WERI-Rb-1 (cell line): ENCODE measurements around the gene FSTL4.

ENCODE experiments used
- DNase-seq: peaks from one replicate; pipeline ENCODE4 v3.0.0-alpha.2; 2020
- H3K27ac ChIP-seq: fragments of 250-450 bp; sonication (Bioruptor Pico); 2 replicates; pipeline ENCODE4 v1.5.1; 2020; ENCODE audit warnings: mild to moderate bottlenecking, moderate library complexity
- H3K27me3 ChIP-seq: fragments of 250-450 bp; sonication (Bioruptor Pico); 2 replicates; pipeline ENCODE4 v1.5.1; 2021; ENCODE audit warnings: mild to moderate bottlenecking, low read depth, moderate library complexity; ENCODE audit not compliant: insufficient read depth, severe bottlenecking
- H3K36me3 ChIP-seq: fragments of 250-450 bp; sonication (Bioruptor Pico); 2 replicates; pipeline ENCODE4 v1.5.1; 2020; ENCODE audit warnings: mild to moderate bottlenecking, moderate library complexity
- H3K4me3 ChIP-seq: 2 replicates; pipeline ENCODE4 v1.5.1; 2011; ENCODE audit warnings: low read depth, mild to moderate bottlenecking, control low read depth, low read length
- H3K9me3 ChIP-seq: fragments of 250-450 bp; sonication (Bioruptor Pico); 2 replicates; pipeline ENCODE4 v1.5.1; 2021; ENCODE audit warnings: mild to moderate bottlenecking, moderate library complexity; ENCODE audit not compliant: severe bottlenecking
- CTCF ChIP-seq: IDR thresholded peaks from 2 replicates; pipeline ENCODE4 v1.5.1; 2011; ENCODE audit warnings: low read depth, mild to moderate bottlenecking, control low read depth, inconsistent platforms, low read length

The FSTL4 gene

DNA sequence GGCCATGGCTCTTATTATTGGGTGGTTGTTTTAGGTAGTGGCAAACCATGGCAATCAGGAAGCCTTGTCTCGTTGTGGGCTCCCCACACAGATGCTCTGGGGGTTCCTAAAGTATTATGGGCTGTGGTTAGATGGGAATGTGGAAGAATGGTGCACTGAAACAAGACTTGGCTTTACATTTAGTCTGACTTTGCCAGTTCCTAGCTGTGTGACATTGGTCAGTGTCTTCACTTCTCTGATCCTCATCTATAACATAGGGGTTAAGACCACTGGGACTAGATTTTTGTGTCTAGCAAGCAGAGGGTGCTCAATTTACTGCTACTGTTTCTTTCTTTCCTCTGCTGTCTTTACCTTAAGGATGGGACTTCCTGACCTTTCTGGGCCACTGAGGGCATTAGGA is 411.0 kb downstream of the FSTL4 start:
- Histone ChIP-seq H3K4me3 (no peak overlapping the region), H3K27me3 (no peaks in the 10 kb centered on the region), H3K9me3 (no peaks in the 10 kb centered on the region), H3K27ac (no peak overlapping the region), H3K36me3 (no peaks in the 10 kb centered on the region)
- no peak for TF ChIP-seq CTCF
- no peak for DNase-seq

GRCh38 chr5:133200256-133200655 is 412.1 kb downstream of the FSTL4 start:
- TF ChIP-seq CTCF = no peak
- no peaks in the 10 kb centered on the region for H3K36me3 ChIP-seq
- no peak overlapping the region for H3K4me3 ChIP-seq
- DNase-seq = peak; percentile 29
- no peak overlapping the region for H3K27ac ChIP-seq
- H3K9me3 ChIP-seq = no peaks in the 10 kb centered on the region
- H3K27me3 ChIP-seq = no peaks in the 10 kb centered on the region

DNA sequence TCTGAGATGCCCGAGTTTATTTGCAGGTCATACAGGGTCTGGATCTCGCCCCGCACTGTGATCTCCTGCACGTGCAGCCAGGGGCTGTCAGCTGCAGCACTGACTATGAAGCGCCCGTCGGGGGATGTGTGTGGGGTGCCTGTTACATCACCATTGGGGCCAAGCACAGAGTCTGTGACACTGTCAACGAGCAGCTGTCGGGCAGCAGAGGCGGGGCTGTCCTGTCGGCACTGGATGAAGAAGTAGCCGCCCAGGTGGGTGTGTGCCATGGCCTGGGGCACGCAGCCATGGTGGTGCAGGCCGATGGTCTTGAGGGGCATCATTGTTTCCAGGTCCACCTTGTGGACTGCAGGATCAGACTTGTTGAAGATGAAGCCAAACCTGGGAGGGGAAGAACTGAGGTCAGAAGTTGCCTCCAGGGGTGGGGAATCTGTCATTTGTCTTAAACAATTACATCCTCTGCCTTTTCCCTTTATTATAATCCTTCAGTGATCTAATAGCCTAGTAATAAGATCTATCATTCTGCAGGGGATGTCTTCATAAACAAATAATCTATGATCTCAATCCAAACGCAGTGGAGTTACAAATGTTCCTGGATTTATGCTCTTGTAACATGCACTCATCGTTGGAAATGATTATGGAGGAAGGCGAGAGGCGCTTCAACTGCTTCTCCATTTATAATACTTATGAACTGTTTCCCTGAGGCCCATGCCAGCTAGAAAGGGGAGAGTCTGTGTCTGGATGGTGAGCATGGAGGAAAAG is 412.7 kb downstream of the FSTL4 start:
- H3K27ac ChIP-seq = no peak overlapping the region
- TF ChIP-seq CTCF = no peak
- no peaks in the 10 kb centered on the region for H3K36me3 ChIP-seq
- H3K4me3 ChIP-seq = no peak overlapping the region
- no peaks in the 10 kb centered on the region for H3K9me3 ChIP-seq
- DNase-seq = no peak
- H3K27me3 ChIP-seq = no peaks in the 10 kb centered on the region

DNA sequence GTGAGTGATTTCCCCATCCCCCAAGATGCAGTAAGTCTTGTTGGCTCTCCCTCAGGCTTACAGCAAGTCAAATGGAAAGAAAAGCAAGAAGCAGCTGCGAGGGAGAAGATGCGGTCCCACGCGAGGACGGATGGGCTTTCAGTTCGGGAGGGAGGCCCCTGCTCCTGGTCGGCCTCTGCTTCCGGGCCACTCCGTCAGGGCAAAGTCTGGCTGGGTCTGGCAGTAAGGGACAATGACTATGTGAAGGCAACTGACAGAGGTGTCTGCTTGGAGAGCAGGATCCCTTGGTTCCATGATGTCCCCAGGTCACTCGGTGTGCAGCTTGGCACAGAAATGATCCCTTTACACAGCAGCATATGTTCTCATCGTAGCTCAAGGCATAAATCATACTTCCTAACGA is 413.8 kb downstream of the FSTL4 start:
- Histone ChIP-seq H3K9me3 (no peaks in the 10 kb centered on the region), H3K27me3 (no peaks in the 10 kb centered on the region), H3K4me3 (no peak overlapping the region), H3K36me3 (no peaks in the 10 kb centered on the region), H3K27ac (no peak overlapping the region)
- TF ChIP-seq CTCF = no peak
- no peak for DNase-seq

DNA sequence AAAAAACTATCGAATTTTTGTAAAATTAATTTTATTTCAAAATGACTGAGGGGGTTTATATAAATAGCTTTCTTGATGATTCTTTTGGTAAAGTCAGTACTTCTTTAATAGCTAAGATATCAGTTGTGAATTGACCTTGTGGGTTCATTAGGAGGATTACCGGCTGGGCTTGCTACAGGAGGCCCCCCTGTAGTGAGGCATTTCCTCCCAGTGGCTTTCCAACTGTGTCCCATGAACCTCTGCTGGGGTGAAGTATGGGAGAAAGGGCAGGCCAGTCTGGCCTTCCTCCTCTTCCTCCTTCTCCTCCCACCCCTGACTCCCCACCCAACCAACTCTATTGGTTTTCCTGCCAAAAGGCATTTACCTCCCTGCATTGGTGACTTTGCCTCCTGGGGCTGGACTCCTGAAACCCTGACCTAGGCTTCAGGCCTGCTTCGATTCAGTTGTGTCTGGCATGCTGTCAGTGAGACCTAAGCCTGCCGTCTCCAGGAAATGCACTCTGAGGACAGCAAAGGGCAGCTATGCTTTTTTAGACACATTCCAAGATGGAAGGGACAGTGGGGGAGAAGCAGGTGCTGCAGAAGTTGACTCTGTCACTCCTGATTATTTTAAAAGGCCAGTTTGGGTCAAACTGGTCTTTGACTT is 415.8 kb downstream of the FSTL4 start:
- no peak for TF ChIP-seq CTCF
- peak; percentile 21 for DNase-seq
- no peaks in the 10 kb centered on the region for H3K36me3 ChIP-seq
- H3K27ac ChIP-seq = no peak overlapping the region
- H3K4me3 ChIP-seq = no peak overlapping the region
- no peaks in the 10 kb centered on the region for H3K27me3 ChIP-seq
- H3K9me3 ChIP-seq = no peaks in the 10 kb centered on the region

DNA sequence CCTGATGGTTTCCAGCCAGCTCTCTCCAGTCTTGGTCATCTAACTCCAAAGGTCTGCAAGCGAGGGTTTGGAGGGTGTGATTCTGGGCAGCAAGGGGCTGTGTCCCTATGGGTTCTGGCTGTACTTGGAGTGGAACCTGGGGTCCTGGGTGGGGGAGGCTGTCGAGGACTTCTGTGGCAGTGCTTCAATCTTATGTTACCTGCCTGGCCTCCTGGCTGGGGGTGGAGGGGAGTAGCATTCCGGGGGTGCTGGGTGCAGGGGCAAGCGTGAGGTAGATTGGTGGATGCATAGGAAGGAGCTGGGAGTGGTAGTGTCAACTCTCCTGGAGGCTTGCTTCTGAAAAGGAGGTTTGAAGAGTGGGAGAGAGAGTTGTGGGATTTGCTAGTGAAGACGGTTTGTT is 417.1 kb downstream of the FSTL4 start:
- TF ChIP-seq CTCF = no peak
- Histone ChIP-seq H3K27me3 (no peaks in the 10 kb centered on the region), H3K4me3 (no peak overlapping the region), H3K27ac (no peak overlapping the region), H3K9me3 (no peaks in the 10 kb centered on the region), H3K36me3 (no peaks in the 10 kb centered on the region)
- no peak for DNase-seq
